Stimulated activated CD8-positive, alpha-beta memory T cell treated with anti-CD3 and anti-CD28 coated beads, Interleukin-12 subunit alpha, Interleukin-12 subunit beta, amount 100 ng/mL, for 4 hours (primary cell): ENCODE results near the gene ASB1.
"Not testable (repeated sequence)": the region's sequence is repeated elsewhere in the genome, so short reads cannot be mapped to it uniquely, and the experiment has no call there.

ENCODE experiments used
- DNase-seq: peaks from one replicate; pipeline ENCODE4 v3.0.0-alpha.2; 2020; ENCODE audit warnings: low read depth

Gene ASB1

GRCh38 chr2:238404406-238405216 is 22.1 kb upstream of the ASB1 start:
- DNase-seq = no peak

- not testable (repeated sequence) for DNase-seq
Observed at GRCh38 chr2:238405217-238405555, 21.5 kb upstream of the ASB1 start.

- no peak for DNase-seq
Observed at GRCh38 chr2:238406221-238406997, 20.3 kb upstream of the ASB1 start.

DNA sequence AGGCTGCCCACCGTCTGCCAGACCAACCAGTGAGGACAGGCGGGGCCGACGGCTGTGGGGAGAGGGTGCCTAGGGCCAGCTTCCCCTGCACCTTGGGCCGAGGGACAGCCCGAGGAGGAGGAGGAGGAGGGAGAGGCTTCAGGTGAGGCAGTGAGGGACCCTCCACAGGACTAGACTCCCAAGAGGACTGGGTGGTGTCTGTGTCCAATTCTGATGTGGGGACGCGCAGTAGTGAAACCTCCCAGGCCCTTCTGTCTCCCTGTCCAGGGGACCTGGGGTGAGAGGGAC is 19.8 kb upstream of the ASB1 start:
- DNase-seq = no peak

GRCh38 chr2:238407566-238407965 is 19.2 kb upstream of the ASB1 start:
- DNase-seq = no peak

DNA sequence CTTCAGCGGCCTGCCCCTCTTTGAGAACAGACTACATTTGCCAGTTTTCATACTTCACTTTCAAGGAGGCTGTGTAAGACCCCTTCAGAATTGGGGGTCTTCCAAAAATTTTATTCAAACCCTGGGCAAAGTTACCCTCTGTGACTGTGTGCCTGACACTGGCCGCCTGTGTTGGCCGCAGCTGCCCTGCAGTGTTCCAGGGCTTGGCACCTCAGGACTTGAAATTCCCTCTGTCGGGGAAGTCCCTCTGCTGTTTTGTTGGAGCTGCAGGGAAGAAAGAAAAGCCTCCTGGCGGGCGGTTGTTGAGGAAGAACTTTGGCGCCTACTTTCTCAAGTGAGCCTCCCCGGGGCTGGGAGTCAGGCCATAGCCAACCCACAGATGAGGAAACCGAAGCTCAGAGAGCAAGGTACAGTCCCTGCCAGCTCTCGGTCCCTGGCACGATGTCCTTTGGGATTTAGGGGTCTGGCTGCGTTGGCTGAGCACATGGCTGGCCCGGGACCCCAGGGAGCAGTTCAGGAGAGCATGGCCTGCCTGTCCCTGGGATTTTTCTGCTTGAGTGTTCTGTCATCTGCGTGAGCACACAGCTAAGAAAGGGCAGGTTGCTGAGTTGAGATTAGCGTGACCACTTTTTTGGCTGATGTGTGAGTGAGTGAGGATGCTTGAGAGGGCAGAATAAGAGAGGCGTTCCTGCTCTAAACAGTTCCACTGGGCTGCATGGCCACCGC is 17.9 kb upstream of the ASB1 start:
- no peak for DNase-seq

DNA sequence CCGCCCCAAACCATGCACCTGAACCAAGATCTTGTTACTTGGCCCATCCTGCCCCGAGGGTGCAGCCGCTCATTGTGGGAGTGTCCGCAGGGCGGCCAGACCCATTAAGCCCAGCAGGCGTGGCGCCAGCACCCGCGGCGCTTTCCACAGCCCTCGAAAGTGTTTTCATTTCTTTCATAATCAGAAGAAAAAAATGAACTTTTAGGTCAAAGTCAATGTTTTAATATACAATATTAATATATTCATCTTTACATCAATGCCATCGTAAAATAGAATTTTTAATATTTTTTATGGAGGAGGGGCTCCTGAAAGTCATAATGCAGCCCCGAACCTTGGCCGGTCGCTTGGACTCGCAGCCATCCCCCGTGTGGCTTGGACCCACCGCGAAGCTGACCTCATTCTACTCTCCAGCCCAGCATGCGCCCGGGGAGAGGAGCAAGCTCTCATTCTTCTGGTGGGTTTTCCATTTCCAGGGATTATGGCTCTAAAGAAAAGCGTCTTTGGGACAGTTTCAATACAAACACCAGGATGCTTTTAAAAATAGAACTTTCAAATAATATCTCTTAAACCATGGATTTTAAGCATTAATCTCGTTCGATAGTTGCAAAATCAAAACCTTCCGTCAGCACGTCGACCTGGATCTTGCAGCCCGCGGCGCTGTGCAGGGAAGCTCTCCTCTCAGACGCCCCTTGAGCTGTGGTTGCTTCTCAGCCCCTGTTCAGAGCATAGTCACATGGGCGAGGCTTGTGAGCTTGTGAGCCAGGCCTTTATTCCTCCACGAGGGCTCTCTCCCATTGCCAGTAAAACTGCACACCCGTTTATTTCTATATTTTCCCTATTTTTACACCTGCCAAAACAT is 17.2 kb upstream of the ASB1 start:
- DNase-seq = no peak

DNA sequence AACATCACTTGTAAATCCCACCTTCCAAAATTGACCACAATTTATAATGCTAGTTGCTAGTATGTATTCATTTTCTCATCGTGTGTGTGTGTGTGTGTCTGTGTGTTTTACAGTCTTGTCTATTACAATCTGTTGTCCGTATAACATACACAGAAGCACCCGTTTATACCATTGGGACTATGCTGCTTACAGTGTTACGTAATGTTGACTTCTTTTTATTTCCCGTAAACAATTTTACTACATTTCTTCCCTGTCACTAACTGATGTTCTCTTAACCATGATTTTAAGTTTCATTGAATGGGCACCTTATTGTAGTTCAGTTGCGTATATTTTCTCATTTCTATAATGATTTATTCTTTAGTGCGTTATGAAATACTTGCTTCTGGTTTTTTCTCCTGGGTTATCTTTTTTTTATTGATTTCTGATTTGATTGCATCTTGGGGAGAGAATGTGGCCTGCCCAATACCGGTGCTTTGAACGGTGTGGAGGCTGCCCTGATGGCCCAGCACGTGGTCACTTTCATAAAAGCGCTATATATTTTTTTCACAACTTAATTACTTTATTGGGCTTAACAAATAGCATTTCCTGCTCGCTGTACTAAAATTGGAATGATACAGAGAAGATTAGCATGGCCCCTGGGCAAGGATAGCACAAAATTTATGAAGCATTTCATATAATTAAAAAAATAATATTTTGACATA is 14.5 kb upstream of the ASB1 start:
- no peak for DNase-seq

- DNase-seq = no peak
Observed at GRCh38 chr2:238413368-238413767, 13.4 kb upstream of the ASB1 start.

GRCh38 chr2:238415036-238415764 is 11.5 kb upstream of the ASB1 start:
- DNase-seq = no peak

GRCh38 chr2:238415893-238416292 is 10.8 kb upstream of the ASB1 start:
- DNase-seq = no peak

DNA sequence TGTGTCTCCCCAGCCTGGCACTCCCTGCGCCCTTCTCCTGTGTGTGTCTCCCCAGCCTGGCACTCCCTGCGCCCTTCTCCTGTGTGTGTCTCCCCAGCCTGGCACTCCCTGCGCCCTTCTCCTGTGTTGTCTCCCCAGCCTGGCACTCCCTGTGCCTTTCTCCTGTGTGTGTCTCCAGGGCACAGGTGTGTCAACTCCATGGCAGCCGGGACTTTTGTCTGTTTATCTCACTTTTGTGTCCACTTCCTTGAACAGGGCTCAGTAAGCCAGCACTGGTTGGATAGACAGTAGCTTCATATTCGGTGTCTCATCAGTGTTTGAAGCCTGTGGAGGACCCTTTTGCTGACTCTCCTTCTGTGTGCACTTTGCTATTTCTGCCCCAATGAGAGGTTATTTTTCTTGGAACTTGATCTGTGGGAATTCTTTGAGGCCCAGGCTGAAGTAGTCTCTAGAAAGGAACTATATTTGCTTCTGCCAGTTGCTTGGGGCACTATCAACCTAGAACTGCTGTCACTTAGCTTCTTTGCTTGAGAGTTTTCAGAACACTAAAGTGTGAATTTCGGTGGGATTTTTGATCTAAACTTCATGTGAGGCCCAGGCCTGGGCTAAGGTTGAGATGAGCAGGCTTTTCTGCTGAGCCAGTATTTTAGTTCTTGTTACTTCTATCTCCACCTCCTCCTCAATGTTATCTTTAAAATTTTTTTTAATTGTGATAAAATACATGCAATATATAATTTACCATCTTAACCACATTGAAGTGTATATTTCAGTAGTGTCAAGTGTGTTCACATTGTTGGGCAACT is 8.3 kb upstream of the ASB1 start:
- no peak for DNase-seq

DNA sequence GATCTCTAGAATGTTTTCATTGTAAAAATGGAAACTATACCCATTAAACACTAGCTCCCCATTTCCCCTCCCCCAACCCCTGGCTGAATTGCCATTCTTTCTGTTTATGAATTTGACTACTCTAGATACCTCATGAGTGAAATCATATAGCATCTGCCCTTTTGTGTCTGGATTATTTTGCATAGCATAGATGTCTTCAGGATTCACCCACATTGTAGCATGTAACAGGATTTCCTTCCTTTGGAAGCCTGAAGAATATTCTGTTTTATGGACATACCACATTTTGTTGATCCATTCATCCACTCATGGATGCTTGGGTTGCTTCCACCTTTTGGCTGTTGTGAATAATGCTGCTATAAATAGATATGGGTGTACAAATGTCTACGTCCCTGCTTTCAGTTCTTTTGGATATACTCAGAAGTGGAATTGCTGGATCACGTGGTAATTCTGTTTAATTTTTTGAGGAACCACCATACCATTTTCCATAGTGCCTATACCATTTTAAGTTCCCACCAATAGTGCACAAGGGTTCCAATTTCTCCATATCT is 7.7 kb upstream of the ASB1 start:
- DNase-seq = no peak

DNA sequence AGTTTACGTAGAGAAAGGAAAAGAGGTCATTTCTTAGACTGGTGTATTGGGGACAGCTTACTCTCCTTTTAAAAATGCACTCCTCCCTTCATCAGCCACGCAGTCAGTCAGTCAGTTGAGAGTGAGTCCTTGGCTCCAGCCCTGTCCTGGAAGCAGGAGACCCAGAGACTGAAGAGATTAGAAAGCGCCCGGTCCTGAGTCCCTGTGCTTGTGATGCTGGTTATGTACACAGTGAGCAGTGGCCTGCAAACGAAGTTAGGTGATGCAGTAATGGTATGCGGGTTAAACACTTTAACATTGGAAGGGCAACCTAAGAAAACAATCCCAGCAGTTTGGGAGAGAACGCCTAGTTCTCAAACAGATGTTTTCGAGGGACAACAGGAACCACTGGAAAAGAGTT is 6.3 kb upstream of the ASB1 start:
- no peak for DNase-seq

GRCh38 chr2:238420878-238421694 is 5.6 kb upstream of the ASB1 start:
- DNase-seq = no peak

DNA sequence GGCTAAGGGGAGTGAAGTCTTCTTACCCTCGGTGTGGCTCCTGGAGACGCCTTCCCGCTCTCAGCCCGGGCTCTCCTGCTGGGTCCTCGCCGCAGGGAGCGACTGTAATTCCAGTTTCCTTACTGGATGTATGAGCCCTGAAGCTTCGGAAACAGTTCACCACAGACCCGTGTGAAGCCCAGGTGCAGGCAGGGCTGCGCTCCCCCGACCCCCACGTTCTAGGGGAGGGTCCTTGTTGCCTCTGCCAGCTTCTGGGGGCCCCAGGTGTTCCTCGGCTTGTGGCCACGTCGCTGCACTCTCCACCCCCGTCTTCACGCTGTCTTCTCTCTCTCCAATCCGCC is 5.1 kb upstream of the ASB1 start:
- no peak for DNase-seq

GRCh38 chr2:238422285-238422684 is 4.4 kb upstream of the ASB1 start:
- DNase-seq = no peak

GRCh38 chr2:238422940-238423339 is 3.8 kb upstream of the ASB1 start:
- DNase-seq = no peak
